ENCODE results near the gene PRELID3B.

Gene PRELID3B

DNA sequence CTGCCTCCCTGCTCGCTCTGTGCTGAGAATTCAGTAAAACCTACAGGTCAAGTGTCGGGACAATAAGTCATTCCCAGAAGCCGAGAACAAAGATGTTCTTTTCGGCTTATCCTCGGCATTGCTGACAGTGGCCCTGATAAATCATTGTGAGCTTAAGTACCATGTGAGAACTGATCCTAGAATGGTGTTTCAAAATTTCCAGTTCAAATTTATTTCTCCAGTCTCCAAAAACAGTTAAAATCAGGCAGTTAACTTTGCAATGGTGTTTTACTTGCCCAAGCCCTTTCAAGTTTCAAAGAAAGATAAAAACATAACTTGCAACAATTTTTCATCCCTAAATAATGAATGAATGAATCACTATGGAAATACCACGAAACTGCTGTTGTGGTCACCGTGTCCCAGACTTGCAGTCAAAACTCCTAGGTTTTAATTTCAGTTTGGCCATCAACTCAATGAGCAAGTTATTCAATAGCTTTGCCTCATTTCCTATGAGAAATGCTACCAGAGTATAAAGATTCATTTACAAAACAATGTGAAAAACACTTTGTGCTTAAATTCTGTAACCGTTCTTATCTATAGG, 14.8 kb downstream of the PRELID3B start:
- peaks cover 70% of the 10 kb centered on the region for H3K36me3 Mint-ChIP-seq
- CTCF ChIA-PET = no interaction called here
- DNase-seq = no peak
- H3K27me3 Mint-ChIP-seq = no peaks in the 10 kb centered on the region
- no peaks in the 10 kb centered on the region for H3K9me3 Mint-ChIP-seq
- H3K27ac Mint-ChIP-seq = no peak overlapping the region
- H3K4me3 Mint-ChIP-seq = no peak overlapping the region
- peaks cover 65% of the 10 kb centered on the region for H3K4me1 Mint-ChIP-seq

DNA sequence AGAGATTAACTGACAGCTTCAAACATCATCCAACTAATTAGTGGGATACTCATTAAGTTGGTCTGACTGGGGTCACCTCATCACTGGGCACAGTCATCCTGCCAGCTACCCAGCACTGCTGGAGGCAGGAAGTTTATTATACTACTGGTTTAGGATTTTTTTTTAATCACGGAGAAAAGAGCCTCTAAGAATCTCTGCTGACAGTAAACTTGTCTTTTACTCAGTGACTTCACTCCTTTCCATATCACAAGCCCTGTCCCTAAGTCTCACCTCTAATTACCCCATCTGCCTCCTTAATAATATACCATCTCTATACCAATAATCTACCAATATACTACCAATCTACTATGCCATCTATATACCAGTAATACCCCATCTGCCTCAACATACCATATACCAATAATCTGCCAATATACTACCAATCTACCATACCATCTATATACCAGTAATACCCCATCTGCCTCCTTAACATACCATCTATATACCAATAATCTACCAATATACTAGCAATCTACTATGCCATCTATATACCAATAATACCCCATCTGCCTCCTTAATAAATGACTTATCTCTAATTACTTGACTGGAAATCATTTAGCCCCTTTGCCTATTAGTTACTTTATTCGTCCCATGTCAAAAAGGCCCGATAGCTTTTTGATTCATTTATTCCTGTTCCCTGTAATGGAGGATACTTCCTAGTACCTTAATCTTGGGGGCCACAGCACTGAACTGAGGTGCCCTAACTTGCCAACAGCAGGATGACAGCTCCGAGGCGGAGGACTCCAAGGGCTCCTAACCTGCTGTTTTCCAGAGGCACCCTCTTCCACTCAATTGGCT, 15.5 kb downstream of the PRELID3B start:
- peaks cover 76% of the 10 kb centered on the region for H3K36me3 Mint-ChIP-seq
- H3K9me3 Mint-ChIP-seq = no peaks in the 10 kb centered on the region
- H3K4me1 Mint-ChIP-seq = peaks cover 62% of the 10 kb centered on the region
- H3K27me3 Mint-ChIP-seq = no peaks in the 10 kb centered on the region
- no peak for DNase-seq
- CTCF ChIA-PET = no interaction called here
- peak overlapping the region; percentile 53 for H3K27ac Mint-ChIP-seq
- no peak overlapping the region for H3K4me3 Mint-ChIP-seq

DNA sequence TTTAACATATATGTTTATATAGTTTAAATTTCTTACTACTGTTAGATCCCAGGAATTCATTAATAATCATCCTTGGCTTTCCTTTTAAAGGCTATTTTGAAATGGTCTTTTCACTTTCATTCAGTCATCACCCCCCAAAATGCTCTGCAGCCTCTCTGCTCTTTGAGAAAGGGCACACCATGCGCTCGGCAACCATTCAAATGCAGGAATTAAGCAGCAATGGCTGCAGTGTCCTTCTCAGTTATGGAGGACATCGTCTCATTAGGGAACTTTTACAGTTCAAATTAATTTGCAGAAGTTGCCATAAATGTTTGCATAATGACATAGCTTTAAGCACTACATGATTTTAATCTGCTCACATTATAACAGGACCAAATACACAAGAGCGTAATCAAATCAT, 17.1 kb downstream of the PRELID3B start:
- CTCF ChIA-PET = no interaction called here
- DNase-seq = no peak
- H3K27me3 Mint-ChIP-seq = no peaks in the 10 kb centered on the region
- H3K36me3 Mint-ChIP-seq = peaks cover 76% of the 10 kb centered on the region
- H3K4me3 Mint-ChIP-seq = no peak overlapping the region
- peaks cover 51% of the 10 kb centered on the region for H3K4me1 Mint-ChIP-seq
- H3K9me3 Mint-ChIP-seq = no peaks in the 10 kb centered on the region
- H3K27ac Mint-ChIP-seq = no peak overlapping the region

DNA sequence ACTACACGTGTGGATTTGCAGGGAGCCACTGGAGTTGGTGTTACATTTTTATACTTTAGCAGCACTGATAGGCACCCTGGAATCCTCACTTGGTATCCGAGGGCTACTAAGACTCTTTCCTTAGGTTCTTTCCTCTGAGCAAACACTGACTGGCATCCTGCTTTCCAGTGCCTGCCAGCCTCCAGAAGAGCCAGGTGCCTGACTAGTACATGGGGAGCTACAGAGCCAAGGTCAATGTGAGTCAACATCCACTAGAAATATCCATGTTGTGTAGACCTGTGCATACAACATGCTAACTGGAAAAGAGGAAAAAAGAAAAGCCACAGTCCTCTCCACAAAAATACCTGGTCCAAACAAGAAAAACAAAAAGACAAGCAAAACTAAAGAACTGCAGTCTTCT, 17.5 kb downstream of the PRELID3B start:
- H3K9me3 Mint-ChIP-seq = no peaks in the 10 kb centered on the region
- H3K4me3 Mint-ChIP-seq = no peak overlapping the region
- CTCF ChIA-PET = no interaction called here
- H3K27me3 Mint-ChIP-seq = no peaks in the 10 kb centered on the region
- peak overlapping the region; percentile 7 for H3K27ac Mint-ChIP-seq
- H3K36me3 Mint-ChIP-seq = peaks cover 72% of the 10 kb centered on the region
- DNase-seq = no peak
- H3K4me1 Mint-ChIP-seq = peaks cover 47% of the 10 kb centered on the region

DNA sequence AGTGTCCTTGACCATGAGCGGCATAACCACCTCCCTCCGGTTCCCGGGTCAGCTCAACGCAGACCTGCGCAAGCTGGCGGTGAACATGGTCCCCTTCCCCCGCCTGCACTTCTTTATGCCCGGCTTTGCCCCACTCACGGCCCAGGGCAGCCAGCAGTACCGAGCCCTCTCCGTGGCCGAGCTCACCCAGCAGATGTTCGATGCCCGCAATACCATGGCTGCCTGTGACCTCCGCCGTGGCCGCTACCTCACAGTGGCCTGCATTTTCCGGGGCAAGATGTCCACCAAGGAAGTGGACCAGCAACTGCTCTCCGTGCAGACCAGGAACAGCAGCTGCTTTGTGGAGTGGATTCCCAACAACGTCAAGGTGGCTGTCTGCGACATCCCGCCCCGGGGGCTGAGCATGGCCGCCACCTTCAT, 18.5 kb downstream of the PRELID3B start:
- no peak for DNase-seq
- CTCF ChIA-PET = no interaction called here
- H3K36me3 Mint-ChIP-seq = peaks cover 62% of the 10 kb centered on the region
- H3K27me3 Mint-ChIP-seq = no peaks in the 10 kb centered on the region
- H3K4me3 Mint-ChIP-seq = no peak overlapping the region
- H3K4me1 Mint-ChIP-seq = peaks cover 37% of the 10 kb centered on the region
- no peak overlapping the region for H3K27ac Mint-ChIP-seq
- no peaks in the 10 kb centered on the region for H3K9me3 Mint-ChIP-seq

DNA sequence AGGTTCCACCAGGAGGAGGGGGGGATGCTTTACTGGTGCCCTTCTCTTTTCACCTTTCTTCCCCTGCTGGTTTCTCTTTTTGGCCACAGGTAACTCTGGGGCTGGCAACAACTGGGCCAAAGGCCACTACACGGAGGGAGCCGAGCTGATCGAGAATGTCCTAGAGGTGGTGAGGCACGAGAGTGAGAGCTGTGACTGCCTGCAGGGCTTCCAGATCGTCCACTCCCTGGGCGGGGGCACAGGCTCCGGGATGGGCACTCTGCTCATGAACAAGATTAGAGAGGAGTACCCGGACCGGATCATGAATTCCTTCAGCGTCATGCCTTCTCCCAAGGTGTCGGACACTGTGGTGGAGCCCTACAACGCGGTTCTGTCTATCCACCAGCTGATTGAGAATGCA, 19.0 kb downstream of the PRELID3B start:
- Mint-ChIP-seq H3K4me3 (no peak overlapping the region), H3K27ac (no peak overlapping the region), H3K27me3 (no peaks in the 10 kb centered on the region), H3K36me3 (peaks cover 57% of the 10 kb centered on the region), H3K4me1 (peaks cover 32% of the 10 kb centered on the region), H3K9me3 (no peaks in the 10 kb centered on the region)
- DNase-seq = no peak
- CTCF ChIA-PET = no interaction called here

DNA sequence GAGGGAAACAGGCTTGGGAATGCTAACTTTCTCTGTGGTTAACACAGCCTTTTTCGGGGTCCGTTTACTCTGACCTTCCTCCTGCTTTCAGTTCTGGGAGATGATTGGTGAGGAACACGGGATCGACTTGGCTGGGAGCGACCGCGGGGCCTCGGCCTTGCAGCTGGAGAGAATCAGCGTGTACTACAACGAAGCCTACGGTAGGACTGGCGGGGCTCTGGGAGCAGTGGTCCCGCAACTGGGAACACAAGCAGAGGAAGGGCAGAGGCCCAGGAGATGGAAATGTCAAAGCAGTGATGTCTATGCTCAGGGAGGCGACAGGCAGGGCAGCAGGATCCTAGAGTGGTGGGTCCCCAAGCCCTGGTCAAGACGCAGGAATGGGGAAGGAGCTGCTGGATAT, 19.8 kb downstream of the PRELID3B start:
- CTCF ChIA-PET = interaction anchor here (0.8 kb wide), 1 partner anchor 9 kb away, joined by 3 read pairs; the partner anchor contains the start of gene ATP5F1E
- no peak for DNase-seq
- H3K27me3 Mint-ChIP-seq = no peaks in the 10 kb centered on the region
- H3K4me3 Mint-ChIP-seq = no peak overlapping the region
- H3K9me3 Mint-ChIP-seq = no peaks in the 10 kb centered on the region
- no peak overlapping the region for H3K27ac Mint-ChIP-seq
- H3K4me1 Mint-ChIP-seq = peaks cover 23% of the 10 kb centered on the region
- peaks cover 51% of the 10 kb centered on the region for H3K36me3 Mint-ChIP-seq

DNA sequence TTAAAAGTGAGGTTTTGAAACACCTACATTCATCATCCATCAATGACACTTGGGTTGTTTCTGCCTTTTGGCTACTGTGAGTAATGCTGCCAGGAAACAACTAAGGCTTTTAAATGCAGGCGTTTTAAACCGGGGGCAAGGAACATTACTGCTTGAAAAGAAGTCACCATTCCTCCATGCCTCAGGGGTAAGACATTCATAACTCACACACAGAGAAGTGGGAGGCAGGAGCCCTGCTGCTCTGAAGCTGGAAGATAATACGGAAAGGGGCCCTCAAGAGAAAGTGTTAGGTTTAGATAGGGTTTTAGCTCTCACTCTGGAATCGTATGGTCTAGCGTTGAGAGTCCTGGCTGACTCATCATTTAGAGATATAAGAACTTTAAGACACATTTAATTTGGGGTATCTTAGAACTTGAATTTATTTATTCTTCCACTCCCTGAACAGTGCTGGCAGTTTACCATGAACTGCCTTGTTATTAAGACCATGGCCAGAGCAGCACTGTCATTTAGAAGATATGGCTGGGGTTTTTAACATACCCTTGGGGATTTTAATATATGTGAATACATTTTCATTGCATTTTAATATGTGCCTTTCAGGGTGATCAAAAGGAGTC, 21.5 kb downstream of the PRELID3B start:
- H3K4me3 Mint-ChIP-seq = no peak overlapping the region
- peaks cover 22% of the 10 kb centered on the region for H3K4me1 Mint-ChIP-seq
- H3K27ac Mint-ChIP-seq = no peak overlapping the region
- H3K27me3 Mint-ChIP-seq = no peaks in the 10 kb centered on the region
- DNase-seq = no peak
- CTCF ChIA-PET = no interaction called here
- no peaks in the 10 kb centered on the region for H3K9me3 Mint-ChIP-seq
- peaks cover 35% of the 10 kb centered on the region for H3K36me3 Mint-ChIP-seq

DNA sequence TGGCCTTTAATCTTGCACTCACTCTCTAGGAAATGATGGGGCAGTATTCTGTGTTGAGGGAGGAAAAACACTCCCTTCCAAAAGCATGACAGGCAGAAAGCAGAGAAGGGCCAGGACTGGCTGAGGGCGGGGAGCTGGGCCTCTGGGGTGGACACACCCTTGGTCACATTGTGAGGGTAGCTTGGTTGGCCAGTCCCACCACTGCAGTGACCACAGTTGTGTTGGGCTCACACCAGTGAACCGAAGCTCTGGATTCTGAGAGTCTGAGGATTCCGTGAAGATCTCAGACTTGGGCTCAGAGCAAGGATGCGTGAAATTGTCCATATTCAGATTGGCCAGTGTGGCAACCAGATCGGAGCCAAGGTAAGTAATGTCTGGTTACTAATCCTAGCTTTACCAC, 23.4 kb downstream of the PRELID3B start, which contains the start of gene TUBB1:
TUBB1 (plus strand) TSS at position 213 of the 400 bp plus-strand sequence; CDS start at position 307, 94 bp downstream.
- Mint-ChIP-seq H3K27me3 (no peaks in the 10 kb centered on the region), H3K4me1 (peaks cover 25% of the 10 kb centered on the region), H3K36me3 (peaks cover 23% of the 10 kb centered on the region), H3K9me3 (no peaks in the 10 kb centered on the region), H3K4me3 (no peak within 1 kb of the TSS), H3K27ac (peak within 1 kb of the TSS; percentile 45)
- CTCF ChIA-PET = no interaction called here
- no peak for DNase-seq

DNA sequence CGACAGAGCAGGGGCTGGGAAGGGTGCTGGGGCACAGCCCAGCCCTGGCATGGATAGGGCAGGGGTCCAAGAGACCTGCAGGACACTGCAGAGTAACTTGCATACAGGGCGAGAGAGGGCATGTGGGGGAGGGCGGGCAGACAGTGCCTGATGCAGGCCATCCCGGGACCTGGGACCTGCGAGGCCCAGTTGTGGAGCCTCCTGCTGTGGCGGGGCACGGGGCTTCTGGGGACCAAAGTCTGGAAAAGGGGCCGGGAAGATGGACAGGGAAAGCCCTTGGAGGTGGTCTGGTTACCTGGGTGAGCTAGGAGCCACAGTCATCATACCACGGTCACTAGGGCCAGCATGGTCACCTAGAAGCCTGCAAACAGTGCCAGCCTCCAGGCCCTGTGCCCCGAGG, 23.8 kb downstream of the PRELID3B start:
- CTCF ChIA-PET = no interaction called here
- H3K27ac Mint-ChIP-seq = peak overlapping the region; percentile 45
- H3K4me3 Mint-ChIP-seq = no peak overlapping the region

DNA sequence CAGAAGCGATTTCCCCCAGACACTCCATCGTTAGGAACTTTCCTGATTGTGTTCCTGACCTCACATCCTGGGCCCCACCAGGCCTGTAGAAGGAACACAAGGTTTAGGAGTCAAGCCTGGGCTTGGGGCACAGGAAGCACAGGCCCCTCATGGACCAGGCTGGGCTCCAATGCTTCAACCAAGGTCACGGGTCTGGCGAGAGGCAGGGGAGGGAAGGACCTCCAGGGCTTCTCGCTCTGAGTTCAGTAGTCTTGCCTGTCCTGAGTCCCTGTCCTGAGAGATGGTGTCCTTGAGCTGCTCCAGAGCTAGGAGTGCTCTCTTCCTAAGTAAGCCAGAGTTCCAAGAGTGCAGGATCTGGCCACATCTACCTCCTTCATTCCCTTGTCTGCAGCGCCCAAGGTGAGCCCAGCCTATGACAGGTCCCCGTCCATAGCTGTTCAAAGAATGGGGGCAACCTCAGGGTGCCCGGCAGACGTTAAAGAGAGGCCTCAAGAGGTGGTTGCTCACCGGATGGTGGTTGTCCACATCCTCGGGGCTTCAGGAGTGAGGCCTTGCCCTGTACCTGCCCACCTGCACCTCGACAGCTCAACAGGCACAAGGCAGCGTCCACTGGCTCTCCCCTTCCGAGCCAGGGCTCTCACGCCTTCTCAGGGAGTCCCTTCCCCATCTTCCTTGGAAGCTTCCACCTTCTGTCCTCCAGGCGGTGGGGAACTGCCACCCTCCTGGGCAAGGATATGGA, 24.9 kb downstream of the PRELID3B start:
- Mint-ChIP-seq H3K4me1 (peaks cover 39% of the 10 kb centered on the region), H3K27me3 (peaks cover 4% of the 10 kb centered on the region), H3K4me3 (no peak overlapping the region), H3K36me3 (peaks cover 12% of the 10 kb centered on the region), H3K9me3 (no peaks in the 10 kb centered on the region), H3K27ac (peak overlapping the region; percentile 45)
- no peak for DNase-seq
- CTCF ChIA-PET = interaction anchor here (1.0 kb wide), 1 partner anchor 438 kb away, joined by 3 read pairs; no protein-coding TSS in a partner anchor

More for the DNA sequence above, 23.8 kb downstream of the PRELID3B start:
- Mint-ChIP-seq H3K9me3 (no peaks in the 10 kb centered on the region), H3K4me1 (peaks cover 29% of the 10 kb centered on the region), H3K27me3 (no peaks in the 10 kb centered on the region), H3K36me3 (peaks cover 19% of the 10 kb centered on the region)
- DNase-seq = no peak

DNA sequence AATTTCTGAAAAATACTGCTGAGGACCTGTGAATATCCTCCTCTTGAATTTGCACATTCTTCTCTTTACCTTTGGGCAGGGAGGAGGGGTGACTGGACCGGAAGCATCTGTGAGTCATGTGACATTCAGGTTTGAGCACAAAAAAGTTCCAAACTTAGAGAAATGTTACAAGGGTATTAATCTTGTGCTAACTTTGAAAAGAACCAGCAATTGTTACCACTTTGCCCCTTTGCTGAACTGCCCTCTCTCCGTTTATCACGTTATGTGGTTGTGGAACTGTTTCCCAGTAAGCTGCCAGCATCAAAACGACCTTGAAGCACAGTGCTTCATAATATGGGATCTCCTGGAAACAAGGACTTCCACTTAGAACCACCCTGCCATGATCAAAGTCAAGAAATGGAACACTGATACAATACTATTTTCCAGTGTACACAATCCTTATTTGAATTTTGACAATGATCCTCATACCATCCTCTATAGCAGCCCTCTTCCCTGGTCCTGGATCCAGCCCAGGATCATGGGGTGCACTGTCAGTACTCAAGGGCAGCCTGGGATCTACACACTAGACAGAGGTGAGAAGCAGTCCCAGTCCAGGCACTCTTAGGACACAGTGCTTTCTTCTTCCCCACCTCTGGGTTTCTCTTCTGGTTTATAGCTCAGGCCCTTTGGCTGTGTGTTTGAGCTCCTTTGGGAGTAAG, 25.6 kb downstream of the PRELID3B start:
- H3K4me3 Mint-ChIP-seq = no peak overlapping the region
- CTCF ChIA-PET = interaction anchor here (1.0 kb wide), 1 partner anchor 438 kb away, joined by 3 read pairs; no protein-coding TSS in a partner anchor
- H3K36me3 Mint-ChIP-seq = peaks cover 7% of the 10 kb centered on the region
- H3K9me3 Mint-ChIP-seq = no peaks in the 10 kb centered on the region
- peaks cover 46% of the 10 kb centered on the region for H3K4me1 Mint-ChIP-seq
- peak; percentile 36 for DNase-seq
- peaks cover 4% of the 10 kb centered on the region for H3K27me3 Mint-ChIP-seq
- H3K27ac Mint-ChIP-seq = peak overlapping the region; percentile 28

DNA sequence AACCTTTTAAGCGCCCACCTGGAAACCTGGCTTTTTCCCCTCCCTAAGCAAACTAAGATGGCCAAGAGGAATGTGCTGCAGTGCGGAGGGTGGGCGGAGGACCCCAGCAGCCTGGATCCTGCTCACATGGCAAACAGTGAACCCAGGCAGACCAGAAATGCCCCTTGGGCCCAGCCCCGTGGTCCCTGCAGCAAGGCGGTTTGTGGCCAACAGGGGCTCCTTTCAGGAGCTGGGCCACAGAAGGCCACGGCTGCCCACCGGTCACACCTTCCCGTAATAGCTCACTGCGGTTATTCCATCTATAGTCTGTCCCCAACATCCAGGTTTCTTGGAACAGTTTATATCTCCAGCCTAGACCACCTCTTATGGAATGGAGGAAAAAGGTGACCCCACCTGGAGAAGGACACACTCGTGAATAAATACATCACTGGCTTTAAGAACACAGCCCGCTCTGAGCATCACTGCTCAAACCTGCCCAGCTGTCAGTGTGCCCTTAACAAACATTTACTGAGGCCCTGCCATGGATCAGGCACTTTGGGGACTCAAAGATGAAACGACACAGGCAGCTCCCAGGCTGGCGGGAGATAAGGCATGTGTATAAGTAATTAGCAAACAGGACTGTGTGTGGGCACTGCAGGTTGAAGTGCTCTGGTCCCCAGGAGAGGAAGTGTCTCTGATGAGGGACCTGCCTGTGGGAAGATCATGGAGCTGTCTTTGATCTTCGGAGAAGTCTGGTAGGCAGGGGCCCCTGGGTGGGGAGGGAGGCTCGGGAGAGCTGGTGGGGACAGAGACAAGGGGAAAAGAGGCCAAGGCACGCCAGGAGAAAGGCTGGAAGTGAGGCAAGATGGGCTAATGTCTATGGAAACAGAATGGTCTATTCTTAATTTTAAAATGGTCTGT, 26.5 kb downstream of the PRELID3B start:
- Mint-ChIP-seq H3K4me1 (peaks cover 55% of the 10 kb centered on the region), H3K9me3 (no peaks in the 10 kb centered on the region), H3K27ac (no peak overlapping the region), H3K36me3 (peaks cover 4% of the 10 kb centered on the region), H3K27me3 (peaks cover 4% of the 10 kb centered on the region), H3K4me3 (no peak overlapping the region)
- no peak for DNase-seq
- CTCF ChIA-PET = no interaction called here

Measured in activated naive CD4-positive, alpha-beta T cell treated with anti-CD3 and anti-CD28 coated beads, Interleukin-2, amount 10 ng/mL, durations not matched to agents 7 days and 5 days (primary cell).